GM21529 (cell line): ENCODE data around the gene APOBR.
A peak's percentile ranks its signal among the peaks of the same experiment; 100 is the strongest.
"Not testable (repeated sequence)": the region's sequence is repeated elsewhere in the genome, so short reads cannot be mapped to it uniquely, and the experiment has no call there.

Experiments used
- ATAC-seq: cut with Tn5 transposase; IDR thresholded peaks from one replicate; pipeline ENCODE4 v1.9.1; 2021; ENCODE audit not compliant: unreplicated experiment

The APOBR gene, protein sequence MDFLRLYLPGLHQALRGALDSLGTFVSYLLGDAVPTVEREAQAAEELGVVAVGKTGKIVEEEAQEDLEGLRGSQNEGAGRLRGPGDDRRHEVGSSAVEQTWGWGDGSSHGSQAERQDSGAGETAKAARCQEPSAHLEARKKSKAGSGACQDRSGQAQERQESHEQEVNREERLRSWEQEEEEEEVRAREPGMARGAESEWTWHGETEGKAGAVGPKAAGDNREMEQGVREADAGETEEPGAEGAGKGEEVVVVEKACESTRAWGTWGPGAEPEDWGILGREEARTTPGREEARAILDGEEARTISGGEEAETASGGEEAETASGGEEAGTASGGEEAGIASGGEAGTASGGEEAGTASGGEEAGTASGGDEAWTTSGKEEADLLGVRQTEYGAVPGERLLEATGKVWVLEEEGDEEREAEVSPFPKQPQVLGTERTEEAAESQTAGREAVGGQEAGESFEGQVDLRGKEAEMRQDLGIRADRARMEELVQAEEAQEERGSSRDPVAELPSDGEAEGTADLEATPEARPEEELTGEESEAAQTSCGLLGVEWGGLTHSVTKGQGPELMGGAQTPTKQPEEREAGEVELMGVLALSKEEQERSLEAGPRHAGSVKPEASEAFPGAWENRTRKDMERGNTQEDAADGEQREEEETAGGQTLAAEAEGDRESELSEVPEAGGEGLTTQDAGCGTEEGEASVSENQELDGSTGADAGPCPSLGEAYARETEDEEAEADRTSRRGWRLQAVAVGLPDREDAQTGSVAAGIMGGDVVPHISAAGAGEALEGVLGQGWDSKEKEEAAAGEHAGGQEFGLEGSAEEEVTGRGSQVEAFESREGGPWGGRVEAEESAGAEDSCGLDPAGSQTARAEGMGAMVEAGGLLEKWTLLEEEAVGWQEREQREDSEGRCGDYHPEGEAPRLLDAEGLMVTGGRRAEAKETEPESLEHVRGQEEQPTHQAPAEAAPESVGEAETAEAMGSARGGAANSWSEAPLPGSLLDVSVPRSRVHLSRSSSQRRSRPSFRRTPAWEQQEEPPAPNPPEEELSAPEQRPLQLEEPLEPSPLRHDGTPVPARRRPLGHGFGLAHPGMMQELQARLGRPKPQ

DNA sequence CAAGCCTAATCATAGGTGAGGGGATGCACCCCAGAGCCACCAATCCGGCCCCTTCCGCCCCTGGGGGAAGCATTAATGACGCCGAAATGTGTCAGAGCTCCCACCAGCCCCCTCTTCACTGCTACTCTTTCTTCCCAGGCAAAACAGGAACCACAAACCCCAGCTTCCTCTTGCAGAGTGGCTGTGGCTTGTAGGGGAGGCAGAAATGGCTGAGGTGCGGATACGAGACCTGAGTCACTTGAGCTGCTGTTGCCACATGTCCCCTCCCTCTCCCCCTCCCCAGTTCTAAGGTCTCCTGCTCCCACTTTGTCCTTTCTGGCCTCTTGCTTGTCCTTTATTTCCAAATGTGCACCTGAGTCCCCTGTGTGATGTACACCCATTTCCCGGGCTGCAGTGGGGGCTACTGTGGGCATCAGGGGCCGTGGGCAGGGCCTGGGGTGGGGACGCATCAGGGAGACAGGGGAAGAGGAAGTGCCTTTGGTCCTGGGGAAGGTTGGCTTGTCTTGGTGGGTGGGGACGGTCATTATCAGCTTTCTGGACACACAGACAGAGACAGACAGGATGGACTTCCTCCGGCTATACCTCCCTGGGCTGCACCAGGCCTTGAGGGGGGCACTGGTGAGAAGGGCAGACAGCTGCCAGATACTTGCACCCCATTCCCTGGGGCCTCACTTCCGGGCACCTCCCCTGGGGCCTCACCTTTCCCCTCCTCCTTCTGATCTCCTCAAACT, at the start of gene APOBR:
Gene APOBR (plus strand): TSS at position 523 of the 731 bp plus-strand sequence. CDS start 39 bp downstream, at position 562.
- peak; percentile 48 for ATAC-seq

DNA sequence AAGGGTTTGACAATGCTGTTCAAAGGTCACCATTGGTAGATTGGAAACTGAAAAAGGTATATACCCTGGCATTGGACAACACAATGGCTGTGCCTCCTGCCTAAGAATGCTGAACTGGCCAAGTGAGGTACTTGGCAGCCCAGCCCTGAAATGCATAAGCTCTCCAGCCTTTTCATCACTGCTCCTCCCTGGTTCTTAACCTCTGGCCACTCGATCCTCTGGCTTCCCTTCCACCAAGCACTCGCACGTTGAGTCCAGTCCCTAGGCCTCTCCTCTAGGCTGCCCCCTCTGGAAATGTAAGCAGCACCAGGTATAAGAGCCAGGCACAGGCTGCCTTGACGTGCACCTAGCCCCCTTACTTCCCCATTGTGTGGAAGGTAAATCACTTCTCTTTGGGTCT, 48.1 kb upstream of the APOBR start:
- not testable (repeated sequence) for ATAC-seq

DNA sequence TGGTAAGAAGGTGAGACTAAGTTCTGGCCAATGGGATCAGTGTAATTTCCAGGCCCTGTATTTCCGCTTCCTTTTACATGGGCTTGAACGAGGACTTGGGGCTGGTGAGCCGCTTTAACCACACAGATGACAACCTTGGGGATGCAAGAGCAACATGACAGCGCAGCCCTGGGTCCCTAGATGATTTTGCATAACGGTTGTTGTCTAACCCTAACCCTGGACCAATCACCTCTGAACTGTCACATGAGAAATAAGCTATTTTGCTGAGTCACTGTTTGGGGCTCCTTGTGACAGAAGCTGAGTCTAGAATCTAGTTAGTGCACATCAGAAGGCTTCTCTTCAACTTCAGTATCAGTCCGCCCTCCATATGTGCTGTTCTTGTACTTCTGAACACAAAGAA, 47.4 kb upstream of the APOBR start:
- not testable (repeated sequence) for ATAC-seq

DNA sequence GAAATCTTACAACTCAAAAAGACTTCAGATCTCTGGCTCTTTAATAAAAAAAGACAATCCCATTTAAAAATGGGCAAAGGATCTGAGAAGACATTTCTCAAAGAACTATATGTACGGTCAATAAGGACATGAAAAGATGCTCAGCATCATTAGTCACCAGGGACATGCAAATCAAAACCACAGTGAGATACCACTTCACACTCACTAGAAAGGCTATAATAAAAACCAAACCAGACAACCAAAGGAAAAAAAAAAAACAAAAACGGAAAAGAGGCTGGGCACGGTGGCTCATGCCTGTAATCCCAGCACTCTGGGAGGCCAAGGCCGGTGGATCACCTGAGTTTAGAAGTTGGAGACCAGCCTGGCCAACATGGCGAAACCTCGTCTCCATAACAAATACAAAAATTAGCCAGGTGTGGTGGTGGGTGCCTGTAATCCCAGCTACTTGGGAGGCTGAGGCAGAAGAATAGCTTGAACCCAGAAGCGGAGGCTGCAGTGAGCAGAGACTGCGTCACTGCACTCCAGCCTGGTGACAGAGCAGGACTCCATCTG, 20.7 kb upstream of the APOBR start:
- no peak for ATAC-seq

DNA sequence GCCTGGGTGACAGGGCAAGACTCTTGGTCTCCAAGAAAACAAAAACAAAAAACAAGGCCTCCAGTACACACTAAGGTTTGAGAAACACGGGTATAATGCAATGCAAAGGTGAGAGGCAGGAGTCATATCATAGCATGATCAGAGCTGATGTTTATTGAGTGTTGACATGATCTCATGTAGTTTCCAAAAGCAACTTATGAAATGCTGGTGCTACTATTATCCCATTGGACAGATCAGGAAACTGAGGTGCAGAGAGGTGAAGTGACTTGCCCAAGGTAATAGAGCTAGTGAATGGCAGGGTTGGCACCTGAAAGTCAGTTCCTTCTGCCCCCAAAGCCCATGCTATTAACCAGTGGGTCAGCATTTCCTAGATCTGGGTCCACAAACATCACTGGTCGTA, 19.2 kb upstream of the APOBR start:
- ATAC-seq = no peak

DNA sequence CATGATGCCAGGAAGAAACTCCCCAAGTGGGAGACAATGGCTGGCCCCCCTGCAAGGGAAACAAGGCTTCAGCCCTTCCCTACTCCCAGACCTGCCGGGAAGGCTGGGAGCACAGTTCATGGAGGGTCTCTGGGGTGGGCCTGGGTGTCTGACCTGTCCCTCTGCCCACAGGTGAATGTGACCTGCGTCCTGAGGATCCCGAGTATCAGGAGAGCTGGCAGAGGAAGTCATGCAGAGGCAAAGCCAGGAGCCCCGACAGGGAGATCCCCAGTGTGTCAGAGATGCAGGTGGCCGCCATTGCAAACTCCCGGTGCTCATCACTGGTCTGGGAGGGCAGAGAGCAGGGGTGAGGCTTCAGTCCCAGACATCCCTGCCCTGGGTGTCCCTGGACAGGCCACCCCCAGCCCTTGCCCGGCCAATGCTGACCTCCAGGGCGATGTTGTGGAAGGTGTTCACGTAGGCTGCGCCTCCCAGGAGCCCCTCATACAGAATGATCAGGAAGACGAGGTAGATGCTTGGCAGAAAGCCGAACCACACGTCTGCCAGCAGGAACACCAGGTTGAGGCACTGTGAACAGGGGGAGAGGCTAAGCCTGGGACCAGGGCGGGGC, 17.0 kb upstream of the APOBR start:
- ATAC-seq = no peak

DNA sequence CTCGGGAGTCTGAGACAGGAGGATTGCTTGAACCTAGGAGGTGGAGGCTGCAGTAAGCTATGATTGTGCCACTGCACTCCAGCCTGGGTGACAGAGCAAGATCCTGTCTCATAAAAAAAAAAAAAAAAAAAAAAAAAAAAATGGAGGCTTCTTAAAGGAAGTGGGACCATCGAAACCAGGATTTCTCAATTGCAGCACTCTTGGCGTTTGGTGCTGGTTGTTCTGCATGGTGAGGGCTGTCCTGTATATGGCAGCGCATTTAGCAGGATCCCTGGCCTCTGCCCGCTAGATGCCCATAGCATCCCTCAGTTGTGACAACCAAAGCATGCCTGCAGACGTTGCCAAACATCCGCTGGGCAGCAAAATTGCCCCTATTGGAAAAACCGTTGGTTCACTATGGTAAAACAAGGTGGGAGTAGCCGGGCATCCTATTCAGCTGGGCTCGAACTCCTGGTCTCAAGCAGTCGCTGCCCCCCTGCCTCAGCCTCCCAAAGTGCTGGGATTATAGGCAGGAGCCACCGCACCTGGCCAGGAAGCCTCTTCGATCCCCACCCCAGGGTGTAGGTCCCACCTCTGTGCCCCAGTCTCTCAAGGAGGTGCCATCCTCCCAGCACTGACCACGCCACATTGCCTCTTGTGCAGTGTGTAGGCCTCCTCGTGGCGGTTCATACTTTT, 15.8 kb upstream of the APOBR start:
- no peak for ATAC-seq

DNA sequence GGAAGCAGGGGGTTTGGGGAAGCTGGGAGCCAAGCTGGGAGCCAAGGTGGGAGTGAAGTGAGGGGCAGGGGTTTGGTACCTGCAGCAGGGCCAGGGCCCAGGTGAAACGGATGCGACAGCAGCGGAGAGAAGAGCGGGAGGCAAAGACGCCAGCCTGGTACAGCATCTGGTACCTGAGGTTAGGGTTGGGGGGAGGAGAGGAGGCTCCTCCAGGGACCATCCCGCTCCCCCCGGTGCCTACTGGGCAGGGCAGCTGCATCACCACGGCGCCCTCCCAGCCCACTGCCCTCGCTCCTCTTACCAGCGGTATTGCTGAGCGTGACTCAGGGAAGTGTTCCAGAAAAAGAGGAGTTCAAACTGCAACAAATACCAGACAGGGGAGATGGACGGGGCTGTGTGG, 12.4 kb upstream of the APOBR start:
- ATAC-seq = no peak

DNA sequence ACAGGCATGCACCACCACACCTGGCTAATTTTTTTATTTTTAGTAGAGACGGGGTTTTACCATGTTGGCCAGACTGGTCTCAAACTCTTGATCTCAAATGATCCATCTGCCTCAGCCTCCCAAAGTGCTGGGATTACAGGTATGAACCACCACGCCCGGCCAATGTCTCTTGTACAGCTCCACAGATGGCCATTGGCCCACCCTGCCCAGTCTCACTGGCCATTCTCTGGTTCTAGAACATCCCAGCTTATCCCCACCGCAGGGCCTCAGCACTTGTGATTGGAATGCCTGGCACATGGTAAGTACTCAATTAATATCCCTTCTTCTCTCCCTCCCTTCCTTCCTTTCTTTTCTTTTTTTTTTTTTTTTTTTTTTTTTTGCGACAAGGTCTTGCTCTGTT, 11.1 kb upstream of the APOBR start:
- ATAC-seq = not testable (repeated sequence)

DNA sequence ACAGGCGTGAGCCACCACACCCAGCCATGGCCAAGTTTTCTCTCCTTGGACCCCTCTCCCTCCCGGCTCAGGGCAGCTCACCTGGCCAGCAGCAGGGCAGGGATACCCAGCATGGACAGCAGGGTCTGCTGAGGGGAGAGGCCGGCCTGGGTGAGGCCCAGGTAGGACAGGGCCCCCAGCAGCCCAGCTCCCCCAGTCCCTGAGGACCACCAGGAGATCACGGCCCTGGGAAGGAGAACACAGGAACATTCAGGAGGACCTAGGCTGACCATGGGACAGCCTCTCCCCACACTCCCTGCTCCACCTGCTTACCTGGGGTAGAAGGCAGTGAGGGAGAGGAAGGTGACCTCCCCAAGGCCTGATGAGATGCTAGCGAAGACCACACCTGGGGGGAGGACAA, 8.2 kb upstream of the APOBR start:
- no peak for ATAC-seq

DNA sequence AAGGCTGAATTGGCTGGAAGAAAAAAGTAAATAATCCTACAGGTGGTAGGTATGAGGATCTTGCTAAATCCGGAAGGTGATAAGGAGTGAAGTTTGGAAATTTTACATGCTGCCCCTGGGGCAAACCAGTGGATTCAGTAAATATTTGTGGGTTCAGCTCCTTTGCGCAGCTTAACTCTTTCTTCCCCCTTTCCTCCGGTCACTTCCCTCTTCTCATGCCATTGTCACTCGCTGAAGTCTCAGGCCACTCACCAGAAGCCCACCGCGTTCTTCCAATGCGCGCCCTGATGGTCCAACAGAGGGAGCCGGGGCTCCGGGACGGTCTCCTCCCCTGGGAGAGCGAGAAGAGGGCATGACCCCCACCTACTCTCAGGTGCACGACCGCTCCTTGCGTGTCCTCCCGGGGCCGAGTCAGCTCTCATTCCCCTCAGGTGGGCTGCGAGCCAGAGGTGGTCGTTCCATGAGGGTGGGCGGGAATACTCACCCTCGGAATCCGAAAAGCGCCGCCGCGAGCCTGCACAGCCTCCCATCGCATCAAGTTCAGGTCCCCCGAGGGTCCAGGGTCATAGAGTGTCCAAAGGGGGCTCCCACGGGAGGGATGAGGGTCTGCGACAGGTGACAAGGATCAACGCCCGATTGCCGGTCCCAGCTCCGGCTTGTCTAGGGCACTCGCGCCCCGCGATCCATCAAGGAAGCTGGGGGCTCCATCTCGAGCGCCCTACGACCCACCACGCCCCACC, 3.0 kb upstream of the APOBR start:
- peak; percentile 1 for ATAC-seq

DNA sequence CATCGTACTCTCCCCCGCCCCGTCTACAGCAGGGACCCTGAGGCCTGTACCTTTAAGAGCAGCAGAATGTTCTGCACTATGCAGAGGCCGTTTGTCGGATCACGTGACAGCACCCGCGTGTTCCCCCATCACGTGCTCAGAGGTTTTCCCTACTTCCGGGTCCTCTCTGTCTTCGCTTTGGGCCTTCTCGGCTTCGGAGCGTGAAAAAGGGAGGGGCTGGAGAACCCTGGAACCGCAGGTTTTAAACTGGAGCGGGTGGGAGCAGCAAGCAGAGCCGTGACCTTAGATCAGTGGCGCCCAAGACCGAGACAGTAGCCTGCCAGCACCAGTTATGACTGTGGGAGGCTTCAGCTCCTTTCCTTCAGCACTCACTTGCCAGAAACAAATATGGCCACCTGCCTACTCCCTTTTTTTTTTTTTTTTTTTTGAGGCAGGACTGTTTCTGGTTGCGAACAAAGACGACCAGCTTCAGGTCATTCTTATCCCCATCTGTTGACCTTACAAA, 2.4 kb upstream of the APOBR start, which contains the start of gene CLN3:
Gene CLN3 (minus strand): TSS at position 105 of the 505 bp plus-strand sequence. CDS start 315 bp downstream, outside the sequence.
- peak; percentile 61 for ATAC-seq

DNA sequence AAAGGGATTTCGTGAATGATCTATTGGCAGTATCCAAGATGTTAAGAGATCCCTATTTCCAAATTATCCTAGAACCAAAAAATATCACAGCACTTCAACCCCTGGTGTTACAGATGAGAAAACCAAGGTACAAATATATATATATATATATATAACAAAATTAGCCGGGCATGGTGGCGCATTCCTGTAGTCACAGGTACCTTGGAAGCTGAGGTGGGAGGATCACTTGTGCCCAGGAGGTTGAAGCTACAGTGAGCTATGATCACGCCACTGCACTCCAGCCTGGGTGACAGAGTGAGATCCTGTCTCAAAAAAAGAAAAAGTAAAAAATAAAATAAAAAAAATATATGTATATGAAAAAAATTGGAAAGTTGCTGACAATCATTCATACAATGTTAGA, 1.9 kb upstream of the APOBR start:
- no peak for ATAC-seq

DNA sequence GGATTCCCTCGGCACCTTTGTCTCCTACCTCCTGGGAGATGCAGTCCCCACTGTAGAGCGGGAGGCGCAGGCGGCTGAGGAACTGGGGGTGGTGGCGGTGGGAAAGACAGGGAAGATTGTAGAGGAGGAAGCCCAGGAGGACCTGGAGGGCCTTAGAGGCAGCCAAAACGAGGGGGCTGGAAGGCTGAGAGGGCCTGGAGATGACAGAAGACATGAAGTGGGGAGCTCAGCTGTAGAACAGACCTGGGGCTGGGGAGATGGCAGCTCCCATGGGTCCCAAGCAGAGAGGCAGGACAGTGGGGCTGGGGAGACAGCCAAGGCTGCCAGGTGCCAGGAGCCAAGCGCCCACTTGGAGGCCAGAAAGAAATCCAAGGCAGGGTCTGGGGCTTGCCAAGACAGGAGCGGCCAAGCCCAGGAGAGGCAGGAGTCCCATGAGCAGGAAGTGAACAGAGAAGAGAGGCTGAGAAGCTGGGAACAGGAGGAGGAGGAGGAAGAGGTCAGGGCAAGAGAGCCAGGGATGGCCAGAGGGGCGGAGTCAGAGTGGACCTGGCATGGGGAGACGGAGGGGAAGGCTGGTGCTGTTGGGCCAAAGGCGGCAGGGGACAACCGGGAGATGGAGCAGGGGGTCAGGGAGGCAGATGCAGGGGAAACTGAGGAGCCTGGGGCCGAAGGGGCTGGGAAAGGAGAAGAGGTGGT, 803 bp downstream of the APOBR start:
- no peak for ATAC-seq

DNA sequence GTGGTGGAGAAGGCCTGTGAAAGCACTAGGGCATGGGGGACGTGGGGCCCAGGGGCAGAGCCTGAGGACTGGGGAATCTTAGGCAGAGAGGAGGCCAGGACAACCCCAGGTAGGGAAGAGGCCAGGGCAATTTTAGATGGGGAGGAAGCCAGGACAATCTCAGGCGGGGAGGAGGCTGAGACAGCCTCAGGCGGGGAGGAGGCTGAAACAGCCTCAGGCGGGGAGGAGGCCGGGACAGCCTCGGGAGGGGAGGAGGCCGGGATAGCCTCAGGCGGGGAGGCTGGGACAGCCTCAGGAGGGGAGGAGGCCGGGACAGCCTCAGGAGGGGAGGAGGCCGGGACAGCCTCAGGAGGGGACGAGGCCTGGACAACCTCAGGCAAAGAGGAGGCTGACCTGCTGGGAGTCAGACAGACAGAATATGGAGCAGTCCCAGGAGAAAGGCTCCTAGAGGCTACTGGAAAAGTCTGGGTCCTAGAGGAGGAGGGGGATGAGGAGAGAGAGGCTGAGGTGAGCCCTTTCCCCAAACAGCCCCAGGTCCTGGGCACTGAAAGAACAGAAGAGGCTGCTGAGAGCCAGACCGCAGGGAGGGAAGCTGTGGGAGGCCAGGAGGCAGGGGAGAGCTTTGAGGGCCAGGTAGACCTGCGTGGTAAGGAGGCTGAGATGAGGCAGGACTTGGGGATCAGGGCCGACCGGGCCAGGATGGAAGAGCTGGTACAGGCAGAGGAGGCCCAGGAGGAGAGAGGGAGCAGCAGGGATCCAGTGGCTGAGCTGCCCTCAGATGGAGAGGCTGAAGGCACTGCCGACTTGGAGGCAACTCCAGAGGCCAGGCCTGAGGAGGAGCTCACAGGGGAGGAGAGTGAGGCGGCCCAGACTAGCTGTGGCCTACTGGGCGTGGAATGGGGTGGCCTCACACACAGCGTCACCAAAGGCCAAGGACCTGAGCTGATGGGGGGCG, 1.6 kb downstream of the APOBR start:
- ATAC-seq = no peak

DNA sequence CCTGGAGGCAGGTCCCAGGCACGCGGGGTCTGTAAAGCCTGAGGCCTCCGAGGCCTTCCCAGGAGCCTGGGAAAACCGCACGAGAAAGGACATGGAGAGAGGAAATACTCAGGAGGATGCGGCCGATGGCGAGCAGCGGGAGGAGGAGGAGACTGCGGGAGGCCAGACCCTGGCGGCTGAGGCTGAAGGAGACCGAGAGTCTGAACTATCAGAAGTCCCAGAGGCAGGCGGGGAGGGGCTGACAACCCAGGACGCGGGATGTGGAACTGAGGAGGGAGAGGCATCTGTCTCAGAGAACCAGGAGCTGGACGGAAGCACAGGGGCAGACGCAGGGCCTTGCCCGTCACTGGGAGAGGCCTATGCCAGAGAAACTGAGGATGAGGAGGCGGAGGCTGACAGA, 2.4 kb downstream of the APOBR start:
- no peak for ATAC-seq

DNA sequence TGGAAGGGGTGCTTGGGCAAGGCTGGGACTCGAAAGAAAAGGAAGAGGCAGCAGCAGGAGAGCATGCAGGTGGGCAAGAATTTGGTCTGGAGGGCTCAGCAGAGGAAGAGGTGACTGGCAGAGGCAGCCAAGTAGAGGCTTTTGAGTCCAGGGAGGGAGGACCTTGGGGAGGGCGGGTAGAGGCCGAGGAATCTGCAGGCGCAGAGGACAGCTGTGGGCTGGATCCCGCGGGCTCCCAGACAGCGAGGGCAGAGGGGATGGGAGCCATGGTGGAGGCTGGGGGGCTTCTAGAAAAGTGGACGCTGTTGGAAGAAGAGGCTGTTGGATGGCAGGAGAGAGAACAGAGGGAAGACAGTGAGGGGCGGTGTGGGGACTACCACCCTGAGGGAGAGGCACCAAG, 2.9 kb downstream of the APOBR start:
- ATAC-seq = no peak
